Ishikawa (cell line): ENCODE measurements around the gene SYNE3.

ENCODE experiments used
- EGR1 ChIP-seq: IDR thresholded peaks from 2 replicates; pipeline ENCODE4 v1.6.1; 2012
- EP300 ChIP-seq: IDR thresholded peaks from 2 replicates; pipeline ENCODE4 v1.6.1; 2012; ENCODE audit warnings: borderline replicate concordance
- FOXM1 ChIP-seq: IDR thresholded peaks from 2 replicates; pipeline ENCODE4 v1.6.1; 2012; ENCODE audit warnings: low read depth, borderline replicate concordance
- RAD21 ChIP-seq: IDR thresholded peaks from 2 replicates; pipeline ENCODE4 v1.6.1; 2012; ENCODE audit warnings: low read depth
- TAF1 ChIP-seq: IDR thresholded peaks from 2 replicates; pipeline ENCODE4 v1.6.1; 2012; ENCODE audit warnings: low read depth, mild to moderate bottlenecking
- TCF12 ChIP-seq: IDR thresholded peaks from 2 replicates; pipeline ENCODE4 v1.6.1; 2012; ENCODE audit warnings: low read depth
- TF ChIP-seq, protein P1 (sequence below): IDR thresholded peaks from 2 replicates; pipeline ENCODE4 v1.6.1; 2012
- TF ChIP-seq, protein P2 (sequence below): IDR thresholded peaks from 2 replicates; pipeline ENCODE4 v1.6.1; 2012

DNA sequence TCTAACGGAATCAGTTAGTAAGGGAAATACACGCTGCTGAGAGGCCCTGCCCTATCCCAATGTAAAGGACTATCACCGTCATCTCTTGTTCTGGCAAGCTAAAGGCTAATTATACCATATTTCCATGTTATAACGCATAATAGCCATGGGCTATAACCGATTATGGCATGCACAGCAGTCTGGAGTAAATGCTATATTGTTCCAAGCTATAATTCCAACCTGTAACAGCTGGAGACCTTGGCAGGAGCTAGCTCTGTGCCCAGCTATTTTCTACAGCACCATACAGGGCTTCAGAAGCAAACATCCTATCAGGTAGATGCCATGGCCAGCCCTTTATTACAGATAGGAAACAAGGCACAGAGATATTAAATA lies 26.3 kb downstream of the SYNE3 start:
- TF ChIP-seq, protein P1, sequence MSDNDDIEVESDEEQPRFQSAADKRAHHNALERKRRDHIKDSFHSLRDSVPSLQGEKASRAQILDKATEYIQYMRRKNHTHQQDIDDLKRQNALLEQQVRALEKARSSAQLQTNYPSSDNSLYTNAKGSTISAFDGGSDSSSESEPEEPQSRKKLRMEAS = no peak
- TF ChIP-seq, protein P2, sequence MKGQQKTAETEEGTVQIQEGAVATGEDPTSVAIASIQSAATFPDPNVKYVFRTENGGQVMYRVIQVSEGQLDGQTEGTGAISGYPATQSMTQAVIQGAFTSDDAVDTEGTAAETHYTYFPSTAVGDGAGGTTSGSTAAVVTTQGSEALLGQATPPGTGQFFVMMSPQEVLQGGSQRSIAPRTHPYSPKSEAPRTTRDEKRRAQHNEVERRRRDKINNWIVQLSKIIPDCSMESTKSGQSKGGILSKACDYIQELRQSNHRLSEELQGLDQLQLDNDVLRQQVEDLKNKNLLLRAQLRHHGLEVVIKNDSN = no peak
- TF ChIP-seq FOXM1 (no peak), TAF1 (no peak), EGR1 (no peak), EP300 (no peak), TCF12 (no peak), RAD21 (no peak)
